ENCODE measurements around the gene GOLT1A. TPM values are rescaled to one million over a fixed set of nuclear protein-coding genes. Genes with fewer than 3 reads are reported as not detected.
"Not testable (repeated sequence)": the region's sequence is repeated elsewhere in the genome, so short reads cannot be mapped to it uniquely, and the experiment has no call there.

GOLT1A gene
- polyA plus RNA-seq, 2 of the 4 experiments (the other 2 are of a cell fraction), result 1.8 to 6.4 TPM

DNA sequence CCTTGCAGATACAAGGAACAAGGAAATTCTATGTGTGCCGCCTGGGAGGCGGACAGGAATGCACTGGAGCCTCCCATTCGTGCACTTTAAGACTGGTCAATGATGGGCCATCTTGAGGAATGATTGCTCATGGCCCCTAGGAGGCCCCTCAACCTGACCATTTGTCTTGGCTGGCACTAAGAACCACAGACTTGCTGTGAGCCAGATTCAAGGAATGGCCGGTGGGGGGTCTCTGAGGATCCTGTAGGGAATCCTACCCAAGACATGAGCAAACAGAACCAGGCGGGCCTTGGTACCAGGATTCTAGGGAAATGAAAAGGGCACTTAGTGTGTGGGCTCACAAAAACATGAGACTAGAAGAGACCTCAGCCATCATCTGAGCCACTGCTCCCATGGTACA lies 28.1 kb upstream of the GOLT1A start:
- CTCF ChIA-PET, result interaction anchor here (0.9 to 3.4 kb wide), 7 partner anchors 16 to 125 kb away, joined by 3 to 16 read pairs (median 5); partner anchors contain the start of gene PLEKHA6

DNA sequence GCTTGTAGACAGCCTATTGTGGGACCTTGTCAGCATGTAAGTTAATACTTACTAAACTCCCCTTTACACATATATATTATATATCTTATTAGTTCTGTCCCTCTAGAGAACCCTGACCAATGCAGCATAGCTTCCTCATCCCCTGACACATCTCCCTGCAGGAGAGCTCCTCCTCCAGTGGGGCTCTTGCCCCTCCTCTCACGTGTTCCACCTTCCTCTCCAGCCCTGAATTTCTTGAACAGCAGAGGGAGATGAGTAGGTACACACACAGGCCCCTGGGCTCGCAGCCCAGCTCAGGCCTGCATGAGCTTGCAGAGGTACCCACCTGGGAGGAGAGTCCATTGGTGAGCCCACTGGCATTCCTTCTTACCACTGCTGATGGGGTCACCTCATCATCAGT lies 27.3 kb upstream of the GOLT1A start:
- ATAC-seq (peak; percentile 74 to 84), FAIRE-seq (no peak), DNase-seq (ENCODE audit: low read depth in 1 of 2, low spot score in 1 of 2) (peak in 1 of 2 experiments; percentile 14)
- POLR2A ChIA-PET, result no interaction called here
- 76% methylated on average over 2 of the region's 2 CpGs for WGBS (ENCODE audit: missing lambda C conversion rate)
- CTCF ChIA-PET, result interaction anchor here (0.8 to 3.4 kb wide), 8 partner anchors 15 to 566 kb away, joined by 3 to 16 read pairs (median 4); no protein-coding TSS in a partner anchor
- no peak overlapping the region for H3K27ac ChIP-seq
- no peak overlapping the region for H3K4me3 ChIP-seq
- no peak for TF ChIP-seq JUN (IDR thresholded peaks at IDR 0.05)
- TF ChIP-seq NR3C1 (IDR thresholded peaks at IDR 0.05), result no peak
- TF ChIP-seq NFE2L2 (conservative IDR thresholded peaks at IDR 0.05; ENCODE audit: low read length), result no peak
- no peak for TF ChIP-seq POLR2A (IDR thresholded peaks at IDR 0.05; ENCODE audit: low read length)
- TF ChIP-seq ZNF302 (CRISPR knock-in tag; IDR thresholded peaks at IDR 0.05), result no peak
- no peak for TF ChIP-seq TFCP2L1 (CRISPR knock-in tag; IDR thresholded peaks at IDR 0.05)
- TF ChIP-seq ZSCAN20 (CRISPR knock-in tag; IDR thresholded peaks at IDR 0.05), result no peak
- TF ChIP-seq HES2 (IDR thresholded peaks at IDR 0.05), result no peak
- no peaks in the 10 kb centered on the region for H3K4me1 ChIP-seq
- H3K9me3 ChIP-seq, result no peaks in the 10 kb centered on the region
- no peak overlapping the region for H3K4me2 ChIP-seq

More for the DNA sequence above, 28.1 kb upstream of the GOLT1A start:
- Histone ChIP-seq H3K27ac (no peak overlapping the region), H3K4me2 (no peak overlapping the region), H3K4me3 (no peak overlapping the region), H3K4me1 (no peaks in the 10 kb centered on the region), H3K9me3 (no peaks in the 10 kb centered on the region)
- 88% methylated on average over 5 of the region's 5 CpGs for WGBS (ENCODE audit: missing lambda C conversion rate)
- POLR2A ChIA-PET, result no interaction called here
- ATAC-seq (no peak), DNase-seq (ENCODE audit: low read depth in 1 of 2, low spot score in 1 of 2) (no peak), FAIRE-seq (no peak)
- TF ChIP-seq E2F6 (IDR thresholded peaks at IDR 0.05; ENCODE audit: borderline replicate concordance, low read depth), result no peak
- TF ChIP-seq CHD2 (IDR thresholded peaks at IDR 0.05; ENCODE audit: low read length, partially characterized antibody), result no peak
- no peak for TF ChIP-seq NPAS2 (CRISPR knock-in tag; IDR thresholded peaks at IDR 0.05; ENCODE audit: borderline replicate concordance)
- no peak for TF ChIP-seq BCL3 (IDR thresholded peaks at IDR 0.05)
- no peak for TF ChIP-seq CEBPB (IDR thresholded peaks at IDR 0.05)
- TF ChIP-seq CBX8 (IDR thresholded peaks at IDR 0.05), result no peak
- no peak for TF ChIP-seq NR3C1 (IDR thresholded peaks at IDR 0.05)
- TF ChIP-seq FOSB (CRISPR knock-in tag; IDR thresholded peaks at IDR 0.05), result no peak

GRCh38 chr1:204240233-204240632 lies 26.4 kb upstream of the GOLT1A start:
- ATAC-seq (no peak), FAIRE-seq (no peak), DNase-seq (ENCODE audit: low read depth in 1 of 2, low spot score in 1 of 2) (no peak)
- 97% methylated on average over 1 of the region's 1 CpG for WGBS (ENCODE audit: missing lambda C conversion rate)
- Histone ChIP-seq H3K4me3 (no peak overlapping the region), H3K4me2 (no peak overlapping the region), H3K9me3 (no peaks in the 10 kb centered on the region), H3K27ac (no peak overlapping the region), H3K4me1 (no peaks in the 10 kb centered on the region)
- ChIA-PET POLR2A (no interaction called here), CTCF (interaction anchor here (0.8 to 3.4 kb wide), 6 partner anchors 8 to 567 kb away, joined by 3 to 16 read pairs (median 4); no protein-coding TSS in a partner anchor)
- TF ChIP-seq CHD4 (IDR thresholded peaks at IDR 0.05; ENCODE audit: borderline replicate concordance) (no peak), FOXS1 (CRISPR knock-in tag; IDR thresholded peaks at IDR 0.05) (no peak)

- H3K4me1 ChIP-seq; FAIRE-seq; ATAC-seq; POLR2A ChIA-PET; H3K4me2 ChIP-seq; H3K4me3 ChIP-seq; H3K9me3 ChIP-seq; DNase-seq (ENCODE audit: low read depth in 1 of 2, low spot score in 1 of 2); H3K27ac ChIP-seq: not testable (repeated sequence)
- CTCF ChIA-PET, result interaction anchor here (0.6 to 1.5 kb wide), 2 partner anchors 9 to 76 kb away, joined by 3 to 4 read pairs; no protein-coding TSS in a partner anchor
- WGBS (ENCODE audit: missing lambda C conversion rate), result 92% methylated on average over 3 of the region's 3 CpGs
These were observed 25.6 kb upstream of the GOLT1A start for GRCh38 chr1:204239401-204239800.

DNA sequence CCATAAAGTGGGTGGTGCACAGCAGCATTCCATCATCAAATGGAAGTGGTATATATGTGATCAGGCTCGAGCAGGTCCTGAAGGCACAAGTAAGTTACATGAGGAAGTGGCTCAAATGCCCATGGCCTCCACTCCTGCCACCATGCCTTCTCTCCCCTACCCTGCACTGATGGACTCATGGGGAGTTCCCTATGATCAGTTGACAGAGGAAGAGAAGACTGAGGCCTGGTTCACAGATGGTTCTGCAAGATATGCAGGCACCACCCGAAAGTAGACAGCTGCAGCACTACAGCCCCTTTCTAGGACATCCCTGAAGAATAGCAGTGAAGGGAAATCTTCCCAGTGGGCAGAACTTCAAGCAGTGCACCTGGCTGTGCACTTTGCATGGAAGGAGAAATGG lies 24.7 kb upstream of the GOLT1A start:
- H3K4me2 ChIP-seq; H3K4me1 ChIP-seq; H3K27ac ChIP-seq; ATAC-seq; DNase-seq (ENCODE audit: low read depth in 1 of 2, low spot score in 1 of 2); POLR2A ChIA-PET; FAIRE-seq; H3K9me3 ChIP-seq; H3K4me3 ChIP-seq: not testable (repeated sequence)
- WGBS (ENCODE audit: missing lambda C conversion rate), result 85% methylated on average over 1 of the region's 2 CpGs
- CTCF ChIA-PET, result interaction anchor here (2.4 kb wide), 1 partner anchor 125 kb away, joined by 8 read pairs; no protein-coding TSS in a partner anchor

DNA sequence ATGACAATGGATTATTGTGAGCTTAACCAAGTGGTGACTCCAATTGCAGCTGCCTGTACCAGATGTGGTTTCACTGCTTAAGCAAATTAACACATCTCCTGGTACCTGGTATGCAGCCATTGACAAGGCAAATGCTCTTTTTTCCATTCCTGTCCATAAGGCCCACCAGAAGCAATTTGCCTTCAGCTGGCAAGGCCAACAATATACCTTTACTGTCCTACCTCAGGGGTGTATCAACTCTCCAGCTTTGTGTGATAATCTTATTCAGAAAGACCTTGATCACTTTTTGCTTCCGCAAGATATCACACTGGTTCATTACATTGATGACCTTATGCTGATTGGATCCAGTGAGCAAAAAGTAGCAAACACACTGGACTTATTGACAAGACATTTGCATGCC lies 23.7 kb upstream of the GOLT1A start:
- FAIRE-seq; DNase-seq (ENCODE audit: low read depth in 1 of 2, low spot score in 1 of 2); H3K9me3 ChIP-seq; ATAC-seq; H3K4me1 ChIP-seq; H3K27ac ChIP-seq; H3K4me2 ChIP-seq; POLR2A ChIA-PET; H3K4me3 ChIP-seq: not testable (repeated sequence)
- 96% methylated on average over 1 of the region's 1 CpG for whole genome bisulfite sequencing (ENCODE audit: missing lambda C conversion rate)
- CTCF ChIA-PET, result interaction anchor here (0.7 to 2.4 kb wide), 5 partner anchors 23 to 130 kb away, joined by 3 to 8 read pairs (median 3); partner anchors contain the start of gene GOLT1A

Data from A549 (cell line).